Vagina (tissue), 2 donors: Measurements from ENCODE around the gene OR4X2.

Source experiments
- CTCF ChIP-seq, 3 experiments: fragments of 450-650 bp in 2 of 3; fragments of 200-600 bp in 1 of 3; sonication (generic) in 1 of 3; IDR thresholded peaks; one replicate each; pipeline ENCODE4 v1.5.1; 2017 to 2019; ENCODE audit warnings: antibody characterized with exemption in 3 of 3, mild to moderate bottlenecking in 2 of 3, moderate library complexity in 2 of 3
- POLR2AphosphoS5 ChIP-seq, 2 donors: sonication (generic); formaldehyde crosslinking; IDR thresholded peaks; one replicate each; pipeline ENCODE4 v1.9.0; 2017; ENCODE audit warnings: antibody characterized with exemption in 2 of 2, mild to moderate bottlenecking in 2 of 2, low read depth in 1 of 2; ENCODE audit not compliant: insufficient read depth in 1 of 2

- TF ChIP-seq CTCF (IDR thresholded peaks at IDR 0.05), result no peak
- TF ChIP-seq POLR2AphosphoS5 (IDR thresholded peaks at IDR 0.05; ENCODE audit: insufficient read depth in 1 of 2, low read depth in 1 of 2), result no peak
Measured at GRCh38 chr11:48263423-48263911, 18.6 kb downstream of the OR4X2 start, which contains the start of gene OR4X1.
